HG03108 (cell line): ENCODE data around the gene PAF1.

Experiments
- ATAC-seq: cut with Tn5 transposase; IDR thresholded peaks from one replicate; pipeline ENCODE4 v1.9.1; 2021; ENCODE audit warnings: moderate library complexity; ENCODE audit not compliant: unreplicated experiment

PAF1 gene

DNA sequence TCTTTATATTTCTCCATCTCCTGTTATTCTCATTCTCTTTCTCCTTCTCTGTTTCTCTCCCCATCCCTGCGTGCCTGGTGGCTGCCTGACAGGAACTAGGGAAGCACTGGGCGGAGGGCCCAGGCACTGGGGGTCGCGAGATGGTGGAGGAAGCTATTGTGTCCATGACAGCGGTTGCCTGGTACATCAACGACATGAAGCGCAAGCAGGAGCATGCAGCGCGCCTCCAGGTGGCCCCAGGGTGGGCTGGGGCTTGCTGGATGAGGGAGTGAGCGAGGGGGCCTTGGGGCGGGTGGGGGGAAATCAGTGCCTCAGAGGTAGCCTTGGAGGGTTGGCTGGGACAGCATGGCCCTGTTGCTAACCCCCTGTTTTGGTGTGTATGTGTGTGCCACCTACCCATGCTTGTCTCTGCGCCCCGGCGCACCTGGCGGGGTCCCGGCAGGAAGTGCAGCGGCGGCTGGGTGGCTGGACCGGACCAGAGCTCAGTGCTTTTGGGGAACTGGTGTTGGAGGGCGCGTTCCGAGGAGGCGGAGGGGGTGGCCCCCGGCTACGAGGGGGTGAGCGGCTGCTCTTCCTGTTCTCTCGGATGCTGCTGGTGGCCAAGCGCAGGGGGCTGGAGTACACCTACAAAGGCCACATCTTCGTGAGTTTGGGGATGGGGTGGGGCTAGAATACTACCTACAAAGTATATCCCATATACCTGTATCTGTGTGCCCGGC is 26.7 kb upstream of the PAF1 start:
- no peak for ATAC-seq

DNA sequence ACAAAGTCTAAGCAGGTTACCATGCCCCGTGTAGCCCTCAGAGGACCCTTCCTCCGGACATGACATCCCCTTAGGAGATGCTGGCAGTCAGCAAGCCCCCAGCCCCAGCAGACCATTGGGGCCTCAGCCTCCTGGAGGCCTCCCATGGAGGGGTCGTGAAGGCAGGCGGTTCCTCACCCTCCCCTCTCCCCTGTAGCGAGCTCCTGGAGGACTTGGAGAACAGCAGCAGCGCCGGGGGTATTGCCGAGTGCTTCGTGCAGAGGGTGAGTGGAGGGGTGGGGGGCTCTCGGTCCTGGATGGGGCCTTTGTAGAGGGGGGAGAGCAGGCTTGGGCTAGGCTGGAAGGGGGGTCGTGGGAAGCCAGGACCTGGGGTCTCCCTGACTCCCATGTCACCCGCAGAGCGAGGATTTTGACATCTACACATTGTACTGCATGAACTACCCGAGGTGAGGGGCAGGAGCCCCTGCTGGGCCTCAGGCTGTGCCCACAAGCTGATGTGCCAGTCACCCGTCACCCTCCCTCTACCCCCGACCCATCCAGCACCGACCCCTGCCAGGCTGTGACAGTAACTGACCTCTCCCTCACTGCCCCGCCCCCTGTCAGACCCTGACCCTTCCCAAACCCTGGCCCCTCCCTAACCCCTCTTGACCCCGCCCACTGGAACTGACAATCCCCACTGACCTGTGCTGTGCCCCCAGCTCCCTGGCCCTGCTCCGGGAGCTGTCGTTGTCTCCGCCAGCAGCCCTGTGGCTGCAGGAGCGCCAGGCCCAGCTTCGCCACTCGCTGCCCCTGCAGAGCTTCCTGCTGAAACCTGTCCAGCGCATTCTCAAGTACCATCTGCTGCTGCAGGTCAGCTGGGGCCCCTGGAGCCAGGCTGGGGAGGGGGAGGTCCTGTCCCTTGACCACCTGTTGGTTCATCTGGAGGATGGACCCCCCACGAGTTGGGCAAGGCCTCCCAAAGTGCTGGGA is 25.5 kb upstream of the PAF1 start:
- no peak for ATAC-seq

DNA sequence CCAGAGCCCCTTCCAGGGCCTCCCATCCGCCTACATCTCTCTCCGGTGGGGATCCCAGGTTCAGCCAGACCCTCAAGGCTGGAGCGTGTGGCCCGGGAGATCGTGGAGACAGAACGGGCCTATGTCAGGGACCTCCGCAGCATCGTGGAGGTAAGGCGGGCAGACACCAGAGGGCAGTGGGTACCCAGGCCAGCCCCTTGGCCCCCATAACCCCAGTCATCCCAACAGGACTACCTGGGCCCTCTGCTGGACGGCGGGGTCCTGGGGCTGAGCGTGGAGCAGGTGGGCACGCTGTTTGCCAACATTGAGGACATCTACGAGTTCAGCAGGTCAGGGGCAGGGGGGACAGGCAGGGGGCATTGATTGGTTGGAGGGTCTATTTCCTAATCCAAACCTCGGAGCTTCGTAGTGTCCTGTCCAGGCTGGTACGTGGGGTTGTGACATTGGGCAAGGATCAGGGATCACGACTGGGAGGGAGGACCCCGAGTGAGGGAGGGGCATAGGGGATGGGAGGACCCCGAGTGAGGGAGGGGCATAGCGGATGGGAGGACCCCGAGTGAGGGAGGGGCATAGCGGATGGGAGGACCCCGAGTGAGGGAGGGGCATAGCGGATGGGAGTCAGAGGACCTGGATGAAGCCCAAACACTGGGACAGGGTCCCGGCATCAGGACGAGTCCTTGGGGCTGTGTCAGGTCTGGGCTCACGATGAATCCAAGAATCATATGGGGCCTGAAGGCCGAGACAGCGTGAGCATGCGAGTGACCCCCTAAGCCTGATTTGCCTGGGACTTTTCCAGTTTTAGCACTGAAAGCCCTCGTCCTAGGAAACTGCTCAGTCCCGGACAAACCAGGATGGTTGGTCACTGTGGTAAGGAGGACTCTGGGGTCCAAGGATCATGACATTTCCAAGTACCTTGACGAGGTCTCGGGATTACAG is 24.5 kb upstream of the PAF1 start:
- no peak for ATAC-seq

DNA sequence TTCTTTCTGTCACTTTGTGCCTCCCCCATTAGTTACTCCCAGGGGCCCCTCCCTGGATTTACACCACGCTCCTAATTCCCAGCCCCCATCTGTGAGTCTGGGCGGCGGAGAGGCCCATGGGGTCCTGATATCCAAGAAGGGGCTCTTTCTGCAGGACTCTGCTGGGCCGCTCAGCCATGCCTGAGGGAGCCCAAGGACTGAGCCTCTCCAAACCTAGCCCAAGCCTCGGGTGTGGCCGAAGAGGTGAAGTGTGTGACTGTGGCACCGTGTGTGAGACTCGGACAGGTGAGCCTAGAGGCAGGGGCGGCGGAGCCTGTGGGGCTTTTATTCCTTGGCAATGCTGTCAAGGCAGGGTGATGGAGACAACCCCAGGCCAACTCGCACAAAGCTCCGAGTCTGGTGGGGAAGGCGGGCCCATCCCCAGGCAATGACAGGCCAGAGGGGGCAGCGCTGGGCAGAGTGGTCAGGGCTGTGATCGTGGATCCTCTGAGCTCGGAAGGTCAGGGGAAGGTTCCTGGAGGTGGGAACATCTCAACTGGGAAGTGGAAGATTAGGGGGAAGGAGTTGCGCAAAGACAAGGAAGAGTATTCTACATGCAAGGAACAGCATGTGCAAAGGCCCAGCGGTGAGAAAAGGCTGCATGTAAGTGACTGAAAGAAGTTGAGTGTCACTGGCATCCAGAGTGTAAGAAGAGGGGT is 23.2 kb upstream of the PAF1 start:
- ATAC-seq, result no peak

DNA sequence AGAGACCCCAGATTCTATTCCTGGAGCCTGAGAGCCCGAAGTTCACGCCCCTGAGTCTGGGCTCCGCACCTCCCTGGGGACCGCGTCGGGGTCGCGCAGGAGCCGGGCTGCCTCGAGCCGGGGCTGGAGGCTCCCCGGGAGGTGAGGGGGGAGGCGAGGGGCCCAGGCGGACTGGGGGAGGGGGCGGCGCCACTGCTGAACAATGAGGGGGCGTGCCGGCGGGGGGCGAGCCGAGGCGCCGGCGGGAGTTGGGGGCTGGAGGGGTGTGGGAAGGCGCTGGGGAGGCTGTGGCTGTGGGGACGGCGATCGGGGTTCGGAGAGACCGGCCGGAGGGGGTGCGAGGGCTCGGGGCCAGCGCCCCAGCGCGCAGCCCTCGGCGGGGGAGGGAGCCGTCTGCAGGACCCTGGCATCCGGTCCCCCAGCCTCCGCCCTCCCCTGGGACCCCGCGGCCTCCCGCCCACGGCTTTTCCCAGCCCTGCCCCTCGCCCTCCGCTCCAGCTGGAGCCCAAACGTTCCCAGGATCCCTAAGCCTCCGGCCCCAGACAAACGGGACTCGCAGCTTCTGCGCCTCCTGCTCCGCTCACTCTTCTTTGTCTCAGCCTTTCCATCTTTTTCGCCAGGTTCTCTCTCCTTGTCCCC is 22.5 kb upstream of the PAF1 start:
- no peak for ATAC-seq

DNA sequence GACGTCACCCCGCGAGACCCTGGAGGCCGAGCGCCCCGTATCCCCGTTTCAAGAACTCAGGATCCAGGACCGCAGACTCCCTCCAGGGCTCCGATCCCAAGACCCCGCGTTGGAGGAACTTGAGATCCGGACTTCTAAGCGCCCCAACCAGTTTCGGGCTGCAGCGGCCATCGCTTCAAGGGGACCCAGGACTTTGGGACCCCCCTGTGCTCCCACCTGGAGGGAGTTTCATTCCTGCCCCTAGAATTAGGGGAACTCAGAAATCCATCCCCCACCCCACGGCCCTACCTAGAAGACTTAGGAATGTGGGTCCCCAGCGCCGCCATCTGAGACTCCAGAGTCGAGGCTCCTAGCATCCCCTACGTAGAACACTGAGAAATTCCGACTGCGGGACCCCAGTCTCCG is 22.0 kb upstream of the PAF1 start:
- ATAC-seq, result no peak

DNA sequence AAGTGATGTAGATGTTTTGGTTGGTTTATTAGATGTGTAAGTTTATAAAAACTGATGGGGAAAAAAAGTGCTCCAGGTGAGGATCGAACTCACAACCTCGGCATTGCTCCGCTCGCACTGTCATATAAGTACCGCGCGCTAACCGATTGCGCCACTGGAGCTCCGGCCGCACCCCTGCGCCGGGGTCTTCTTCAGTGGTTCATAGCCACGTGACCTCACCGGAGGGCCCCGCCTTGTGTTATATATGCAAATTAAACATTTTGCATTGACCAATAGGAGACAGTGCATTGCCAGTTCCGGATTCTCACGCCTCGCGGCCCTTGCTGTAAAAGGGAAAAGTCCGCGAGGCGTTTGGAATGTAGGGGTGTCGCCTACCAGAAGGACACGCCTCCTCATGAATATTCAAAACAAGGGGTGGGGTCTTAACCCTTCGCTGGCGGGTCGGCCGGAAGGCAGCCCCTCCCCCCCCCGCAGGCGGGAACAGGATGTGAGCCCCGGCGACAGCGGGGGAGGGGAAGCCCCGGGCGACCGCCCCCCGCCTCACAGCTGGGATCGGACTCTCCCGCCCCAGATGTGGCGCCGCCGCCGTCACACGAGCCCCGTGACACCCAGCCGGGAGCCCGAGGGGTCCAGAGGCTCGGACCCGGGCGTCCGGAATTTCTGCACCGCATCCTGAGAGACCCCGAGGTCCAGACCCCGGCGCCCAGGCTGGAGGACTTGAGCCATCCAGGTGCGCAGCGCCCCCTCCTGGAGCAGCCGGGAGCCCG is 21.4 kb upstream of the PAF1 start, which contains the start of gene PLEKHG2:
TSS of gene PLEKHG2 (plus strand) at position 570 of the 767 bp plus-strand sequence. CDS start 1,418 bp downstream, outside the sequence.
- peak; percentile 48 for ATAC-seq

DNA sequence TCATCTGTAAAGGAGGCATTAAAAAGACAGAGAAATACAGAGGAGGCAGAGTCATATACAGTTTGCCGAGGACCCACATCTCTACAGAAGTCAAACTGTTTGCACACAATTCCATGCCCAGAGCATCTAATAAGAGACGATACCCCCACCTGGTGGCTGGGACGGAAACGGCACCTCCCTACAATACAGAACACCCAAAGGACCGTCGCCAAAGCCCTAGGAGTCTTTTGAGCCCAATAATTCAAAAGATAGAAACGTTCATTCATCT is 20.9 kb upstream of the PAF1 start:
- ATAC-seq, result peak; percentile 16

DNA sequence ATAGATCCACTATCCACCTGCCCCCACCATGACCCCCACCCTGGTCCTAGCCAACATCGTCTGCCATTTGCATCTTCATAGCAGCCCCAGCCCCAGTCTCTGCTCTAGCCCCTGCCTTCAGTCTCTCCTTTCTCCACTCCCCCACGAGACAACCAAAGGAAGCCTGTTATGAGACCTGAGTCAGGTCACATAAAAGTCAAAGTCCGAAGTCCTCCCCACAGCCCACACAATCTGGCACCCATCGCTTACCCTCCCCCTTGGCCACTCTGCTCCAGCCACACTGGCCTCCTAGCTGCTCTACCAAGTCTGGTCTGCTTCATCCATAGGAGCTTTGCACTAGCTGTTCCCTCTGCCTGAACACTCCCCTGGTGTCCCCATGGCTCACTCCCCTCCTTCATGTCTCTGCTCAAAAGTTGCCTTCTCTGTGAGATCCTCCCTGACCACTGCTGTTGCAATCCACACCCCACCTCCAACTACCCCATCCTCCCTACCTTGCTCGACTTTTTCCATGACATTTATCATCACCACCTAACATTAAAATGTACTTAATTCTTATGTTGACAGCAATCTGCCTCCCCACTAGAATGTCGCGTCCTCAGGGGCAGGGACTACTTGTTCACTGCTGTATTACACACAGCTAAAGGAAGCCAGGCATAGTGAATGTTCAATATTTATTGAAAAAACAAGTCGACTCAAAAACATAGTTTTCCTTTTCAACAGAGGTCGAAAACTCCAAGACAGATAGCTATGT is 20.4 kb upstream of the PAF1 start:
- ATAC-seq, result no peak

DNA sequence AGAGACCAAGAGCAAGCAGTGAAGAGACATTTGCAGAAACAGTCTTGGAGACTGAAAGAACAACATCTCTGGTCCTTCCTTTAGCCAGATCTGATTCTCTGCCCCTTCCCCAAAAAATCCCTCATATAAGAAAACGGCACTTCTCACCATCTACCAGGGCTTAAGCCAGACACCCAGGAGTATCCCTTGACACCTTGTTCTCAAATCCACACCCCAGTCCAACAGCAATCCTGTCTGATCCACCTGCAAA is 19.9 kb upstream of the PAF1 start:
- no peak for ATAC-seq

DNA sequence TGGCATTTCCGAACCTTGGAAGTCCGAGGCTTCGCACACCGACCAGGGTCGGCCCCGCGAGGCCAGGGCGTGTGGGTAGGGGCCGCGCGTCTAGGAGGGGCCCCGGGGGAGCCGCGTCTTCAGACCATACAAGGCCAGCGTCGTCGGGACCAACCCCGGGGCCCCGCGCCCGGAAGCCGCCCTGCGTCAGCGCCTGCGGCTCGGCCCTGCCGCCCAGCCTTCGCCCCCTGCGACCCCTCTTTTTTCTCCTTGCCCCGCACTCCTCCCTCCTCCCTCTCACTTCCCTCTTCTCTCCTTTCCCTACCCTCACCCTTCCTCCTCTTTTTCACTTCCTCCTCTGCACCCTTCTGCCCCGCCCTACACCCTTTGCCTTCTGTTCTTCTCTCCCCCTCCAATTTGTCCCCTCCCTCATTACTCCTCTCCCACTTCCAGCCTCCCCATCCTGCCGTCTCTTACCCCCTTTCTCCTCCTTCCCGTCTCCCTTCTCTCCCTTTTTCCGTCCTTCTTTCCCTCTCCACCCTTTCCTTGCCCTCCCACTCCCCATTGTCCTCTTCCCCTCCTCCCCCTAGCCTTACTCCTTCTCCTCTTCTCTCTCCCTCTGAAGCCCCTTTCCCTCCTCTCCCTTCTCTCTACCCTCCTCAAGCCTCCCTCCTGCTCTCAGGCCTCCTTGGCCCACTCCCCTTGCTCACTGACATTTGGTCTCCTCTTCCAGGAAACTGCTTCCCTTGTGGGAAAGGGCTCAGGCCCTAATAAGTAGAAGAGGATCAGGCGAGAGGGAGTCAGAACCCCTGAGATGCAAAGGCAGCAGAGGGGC is 19.3 kb upstream of the PAF1 start:
- peak; percentile 15 for ATAC-seq

DNA sequence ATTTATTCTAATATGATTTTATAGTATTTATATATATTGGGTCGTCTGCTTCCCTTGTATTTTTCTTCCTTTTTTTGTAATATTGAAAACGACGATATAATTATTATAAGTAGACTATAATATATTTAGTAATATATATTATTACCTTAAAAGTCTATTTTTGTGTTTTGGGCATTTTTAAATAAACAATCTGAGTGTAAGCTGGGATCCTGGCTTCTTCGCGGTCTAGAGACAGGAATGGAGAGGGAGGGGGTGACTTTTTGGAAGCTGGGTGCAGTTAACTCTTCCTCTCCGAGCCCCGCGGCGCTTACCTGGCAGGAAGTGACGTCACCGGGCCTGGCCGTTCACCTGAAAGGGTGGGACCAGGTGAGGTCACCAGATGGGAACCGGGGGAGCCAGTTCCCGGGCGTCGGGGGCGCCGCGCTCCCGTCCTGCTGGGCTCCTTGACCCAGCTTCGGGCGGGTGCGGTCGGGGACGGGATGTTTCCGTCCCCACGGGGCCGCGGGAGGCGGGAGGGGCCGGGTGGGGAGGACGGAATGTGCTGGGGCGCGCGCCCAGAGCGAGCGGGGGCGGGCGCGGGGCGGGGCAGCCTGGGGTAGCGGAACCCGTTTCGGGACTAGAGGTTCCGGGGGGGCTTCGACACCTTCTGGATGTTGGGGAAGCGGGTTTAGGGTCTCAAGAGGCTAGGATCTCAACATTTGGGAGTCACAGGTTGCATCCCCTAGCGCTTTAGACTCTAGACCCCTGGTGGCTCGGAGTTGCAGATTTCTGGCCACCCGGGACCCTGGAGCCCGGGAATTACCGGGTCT is 18.5 kb upstream of the PAF1 start:
- no peak for ATAC-seq

DNA sequence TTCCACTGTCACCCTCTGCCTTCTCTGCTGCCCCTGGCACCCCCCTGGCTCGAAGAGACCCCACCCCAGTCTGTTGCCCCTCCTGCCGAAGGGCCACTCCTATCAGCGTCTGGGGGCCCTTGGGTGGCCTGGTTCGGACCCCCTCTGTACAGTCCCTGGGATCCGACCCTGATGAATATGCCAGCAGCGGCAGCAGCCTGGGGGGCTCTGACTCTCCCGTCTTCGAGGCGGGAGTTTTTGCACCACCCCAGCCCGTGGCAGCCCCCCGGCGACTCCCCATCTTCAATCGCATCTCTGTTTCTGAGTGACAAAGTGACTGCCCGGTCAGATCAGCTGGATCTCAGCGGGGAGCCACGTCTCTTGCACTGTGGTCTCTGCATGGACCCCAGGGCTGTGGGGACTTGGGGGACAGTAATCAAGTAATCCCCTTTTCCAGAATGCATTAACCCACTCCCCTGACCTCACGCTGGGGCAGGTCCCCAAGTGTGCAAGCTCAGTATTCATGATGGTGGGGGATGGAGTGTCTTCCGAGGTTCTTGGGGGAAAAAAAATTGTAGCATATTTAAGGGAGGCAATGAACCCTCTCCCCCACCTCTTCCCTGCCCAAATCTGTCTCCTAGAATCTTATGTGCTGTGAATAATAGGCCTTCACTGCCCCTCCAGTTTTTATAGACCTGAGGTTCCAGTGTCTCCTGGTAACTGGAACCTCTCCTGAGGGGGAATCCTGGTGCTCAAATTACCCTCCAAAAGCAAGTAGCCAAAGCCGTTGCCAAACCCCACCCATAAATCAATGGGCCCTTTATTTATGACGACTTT is 17.7 kb upstream of the PAF1 start:
- no peak for ATAC-seq

DNA sequence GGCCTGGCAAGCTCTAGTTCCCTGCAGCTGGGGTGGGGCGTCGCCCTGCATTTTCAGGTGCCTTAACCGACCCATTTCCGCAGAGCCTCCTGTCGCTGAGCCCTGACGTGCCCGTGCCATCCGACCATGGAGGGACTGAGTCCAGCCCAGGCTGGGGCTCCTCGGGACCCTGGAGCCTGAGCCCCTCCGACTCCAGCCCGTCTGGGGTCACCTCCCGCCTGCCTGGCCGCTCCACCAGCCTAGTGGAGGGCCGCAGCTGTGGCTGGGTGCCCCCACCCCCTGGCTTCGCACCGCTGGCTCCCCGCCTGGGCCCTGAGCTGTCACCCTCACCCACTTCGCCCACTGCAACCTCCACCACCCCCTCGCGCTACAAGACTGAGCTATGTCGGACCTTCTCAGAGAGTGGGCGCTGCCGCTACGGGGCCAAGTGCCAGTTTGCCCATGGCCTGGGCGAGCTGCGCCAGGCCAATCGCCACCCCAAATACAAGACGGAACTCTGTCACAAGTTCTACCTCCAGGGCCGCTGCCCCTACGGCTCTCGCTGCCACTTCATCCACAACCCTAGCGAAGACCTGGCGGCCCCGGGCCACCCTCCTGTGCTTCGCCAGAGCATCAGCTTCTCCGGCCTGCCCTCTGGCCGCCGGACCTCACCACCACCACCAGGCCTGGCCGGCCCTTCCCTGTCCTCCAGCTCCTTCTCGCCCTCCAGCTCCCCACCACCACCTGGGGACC is 16.9 kb upstream of the PAF1 start:
- ATAC-seq, result no peak

DNA sequence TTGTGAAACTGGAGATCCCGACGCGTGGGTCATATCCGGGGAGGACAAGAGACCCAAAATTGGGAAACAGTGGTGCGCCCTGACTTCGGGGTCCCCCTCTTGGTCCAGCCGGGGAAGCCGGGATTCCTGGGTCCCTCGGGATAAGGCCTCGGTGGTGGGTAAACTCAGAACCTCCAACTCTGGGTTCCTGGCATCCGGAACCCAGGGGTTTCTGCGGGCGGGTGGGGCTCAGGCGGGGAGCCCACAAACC is 16.4 kb upstream of the PAF1 start:
- ATAC-seq, result no peak
